Cortex of kidney (tissue), 1 donor: Measurements from ENCODE around the gene PAFAH1B1.
"Not testable (repeated sequence)": the region's sequence is repeated elsewhere in the genome, so short reads cannot be mapped to it uniquely, and the experiment has no call there.

Experiments
- DNase-seq: peaks from one replicate; lab custom pipeline; 2025; lab: John Stamatoyannopoulos, UW

Gene PAFAH1B1

DNA sequence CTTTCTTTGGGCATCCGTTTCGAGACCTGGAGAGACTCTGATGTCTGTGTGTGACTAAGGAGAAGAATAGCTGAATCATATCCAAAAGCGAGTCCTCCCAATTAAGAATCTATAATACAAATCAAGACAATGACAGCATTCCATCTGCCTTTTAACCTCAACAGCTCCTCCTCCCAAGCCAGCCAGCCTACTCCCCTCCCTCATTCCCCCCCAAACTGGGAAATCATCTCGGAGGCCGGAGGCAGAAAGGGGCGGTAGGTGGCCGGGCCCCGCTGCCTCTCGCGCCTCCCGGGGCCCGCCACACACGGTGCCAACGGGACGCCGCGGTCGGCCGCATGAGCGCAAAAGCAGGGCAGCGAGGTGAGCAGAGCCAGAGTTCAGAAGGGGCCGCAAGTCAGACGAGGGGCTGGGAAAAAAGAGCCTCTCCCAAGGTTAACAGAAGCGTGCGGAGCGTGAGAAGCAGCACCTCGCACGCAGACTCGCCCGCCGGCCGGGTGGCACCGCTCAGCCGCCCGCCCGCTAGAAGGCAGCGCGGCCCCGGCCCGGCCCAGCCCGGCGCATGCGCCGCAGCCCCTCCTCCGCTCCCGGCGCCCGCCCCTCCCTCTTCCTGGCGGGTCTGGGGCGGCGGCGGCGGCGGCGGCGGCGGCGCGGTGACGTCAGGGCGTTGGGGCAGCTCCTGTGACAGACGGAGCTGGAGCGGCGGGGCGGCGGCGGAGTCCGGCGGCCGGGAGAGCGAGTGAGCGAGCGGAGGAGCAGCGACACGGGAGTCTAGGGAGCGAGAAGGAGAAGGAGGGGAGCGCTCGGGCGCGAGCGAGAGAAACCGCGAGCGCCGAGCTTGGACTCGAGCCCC is at the start of gene PAFAH1B1:
Gene PAFAH1B1, plus strand, starts transcription at position 684 of the 850 bp plus-strand sequence. CDS start 44,635 bp downstream, outside the sequence.
- DNase-seq: peak; percentile 79

DNA sequence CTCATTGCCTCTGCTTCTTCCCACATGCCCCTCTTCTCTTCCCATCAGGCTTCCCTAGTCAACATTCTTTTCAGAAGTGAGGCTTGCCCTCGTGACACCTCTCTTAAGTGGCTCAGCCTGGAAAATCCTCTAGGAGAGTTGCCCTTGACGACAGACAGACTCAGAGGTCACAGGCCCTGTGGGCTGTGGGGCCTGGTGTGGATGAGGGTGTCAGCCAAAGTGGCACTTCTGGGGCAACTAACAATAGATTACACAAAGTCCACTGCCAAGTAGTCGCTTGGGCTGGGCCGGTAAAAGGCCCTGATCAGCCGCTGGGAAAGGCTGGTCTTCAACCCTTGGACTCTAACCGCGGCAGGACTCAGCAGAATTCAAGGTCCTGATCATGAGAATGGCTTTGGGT is 48.1 kb upstream of the PAFAH1B1 start:
- DNase-seq: no peak

DNA sequence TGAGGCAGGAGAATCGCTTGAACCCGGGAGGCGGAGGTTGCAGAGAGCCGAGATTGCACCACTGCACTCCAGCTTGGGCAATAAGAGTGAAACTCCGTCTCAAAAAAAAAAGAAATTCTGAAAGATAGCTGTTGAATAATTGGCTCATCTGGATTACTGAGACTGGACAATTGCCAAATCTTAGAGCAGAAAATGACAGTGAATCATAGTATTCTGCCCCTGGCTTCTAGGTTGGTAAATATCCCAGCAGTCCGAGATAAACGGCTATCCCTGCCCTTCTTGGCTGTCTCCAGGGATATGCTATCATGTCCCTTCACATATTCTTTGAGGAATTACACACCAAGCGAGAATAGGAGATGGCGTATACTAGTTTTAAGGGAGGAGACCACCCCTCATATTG is 46.3 kb upstream of the PAFAH1B1 start:
- DNase-seq: no peak

DNA sequence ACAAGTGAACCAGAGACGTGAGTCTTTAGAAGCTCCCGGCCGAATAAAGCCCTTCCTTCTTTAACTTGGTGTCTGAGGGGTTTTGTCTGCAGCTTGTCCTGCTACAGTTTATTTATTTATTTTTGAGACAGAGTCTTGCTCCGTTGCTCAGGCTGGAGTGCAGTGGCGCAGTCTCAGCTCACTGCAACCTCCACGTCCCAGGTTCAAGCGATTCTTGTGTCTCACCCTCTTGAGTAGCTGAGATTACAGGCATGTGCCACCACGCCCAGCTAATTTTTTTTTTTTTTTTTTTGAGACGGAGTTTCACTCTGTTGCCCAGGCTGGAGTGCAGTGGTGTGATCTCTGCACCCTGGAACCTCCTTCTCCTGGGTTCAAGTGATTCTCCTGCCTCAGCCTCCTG is 45.4 kb upstream of the PAFAH1B1 start:
- not testable (repeated sequence) for DNase-seq

DNA sequence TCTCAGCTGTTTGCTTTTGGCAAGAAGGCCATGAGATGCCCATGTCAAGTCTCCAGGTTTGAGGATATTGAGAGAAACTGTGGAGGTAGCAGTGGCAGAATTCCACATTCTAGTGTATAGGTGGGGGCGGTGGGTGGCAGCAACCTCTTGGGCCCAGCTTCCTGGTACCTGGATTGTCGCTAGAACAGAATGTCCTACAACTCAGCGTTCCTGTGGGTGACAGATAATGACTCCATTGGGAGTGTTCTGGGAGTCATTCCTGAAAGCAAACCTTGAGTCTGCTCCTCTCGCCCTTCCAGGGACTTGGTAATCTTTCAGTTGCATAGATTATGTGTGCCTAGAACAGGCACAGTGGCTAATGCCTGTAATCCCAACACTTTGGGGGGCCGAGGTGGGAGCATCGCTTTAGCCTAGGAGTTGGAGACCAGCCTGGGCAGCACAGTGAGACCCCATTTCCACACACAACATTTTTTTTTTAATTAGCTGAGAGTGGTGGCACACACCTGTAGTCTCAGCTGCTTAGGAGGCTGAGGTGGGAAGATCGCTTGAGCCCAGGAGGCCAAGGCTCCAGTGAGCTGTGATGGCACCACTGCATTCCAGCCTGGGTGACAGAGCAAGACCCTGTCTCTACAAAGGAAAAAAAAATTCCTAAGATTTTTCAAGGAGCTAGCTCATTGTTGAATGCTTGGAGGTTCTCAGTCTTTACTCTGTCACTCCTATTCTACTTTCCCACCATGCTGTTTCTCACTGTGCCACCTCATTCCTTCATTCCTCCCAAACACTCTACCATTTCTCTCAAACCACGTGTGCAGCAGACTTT is 43.9 kb upstream of the PAFAH1B1 start:
- DNase-seq: no peak

DNA sequence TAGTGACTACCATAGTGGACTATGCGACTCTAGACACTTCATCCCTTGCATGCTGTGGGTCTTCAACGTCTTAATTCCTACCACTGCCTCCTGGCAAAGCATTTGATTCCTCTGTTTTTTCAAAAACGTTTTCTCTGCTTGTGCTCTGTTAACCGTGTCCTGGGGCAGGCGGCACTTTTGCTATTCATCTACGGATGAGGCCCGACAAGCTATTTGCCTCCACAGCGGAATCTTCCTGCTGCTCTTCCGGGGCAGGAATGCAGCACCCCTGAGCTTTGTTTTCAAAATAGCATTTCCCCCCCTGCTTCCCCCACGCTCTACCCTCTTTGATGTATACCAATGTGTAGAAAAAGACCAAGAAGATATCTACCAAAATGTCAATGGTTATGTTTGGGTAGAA is 42.0 kb upstream of the PAFAH1B1 start:
- no peak for DNase-seq

DNA sequence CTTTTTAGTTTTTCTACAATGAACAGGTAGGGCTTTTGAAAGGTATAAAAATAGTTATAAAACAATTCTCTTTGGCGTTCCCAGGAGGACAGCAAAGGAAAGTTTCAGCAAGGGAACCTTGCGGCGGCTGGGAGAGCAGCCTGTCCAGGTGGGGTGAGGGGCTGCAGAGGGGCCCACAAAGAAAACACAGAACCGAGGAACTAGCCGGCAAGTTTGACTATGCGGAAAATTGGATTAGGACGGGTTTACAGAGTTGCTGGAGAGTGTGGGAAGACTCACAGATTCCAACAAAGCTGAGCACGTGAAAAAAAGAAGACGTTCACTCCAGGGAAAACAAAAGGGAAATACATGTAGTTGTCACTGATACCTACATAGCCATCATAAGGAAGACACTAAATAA is 41.5 kb upstream of the PAFAH1B1 start:
- DNase-seq: no peak

DNA sequence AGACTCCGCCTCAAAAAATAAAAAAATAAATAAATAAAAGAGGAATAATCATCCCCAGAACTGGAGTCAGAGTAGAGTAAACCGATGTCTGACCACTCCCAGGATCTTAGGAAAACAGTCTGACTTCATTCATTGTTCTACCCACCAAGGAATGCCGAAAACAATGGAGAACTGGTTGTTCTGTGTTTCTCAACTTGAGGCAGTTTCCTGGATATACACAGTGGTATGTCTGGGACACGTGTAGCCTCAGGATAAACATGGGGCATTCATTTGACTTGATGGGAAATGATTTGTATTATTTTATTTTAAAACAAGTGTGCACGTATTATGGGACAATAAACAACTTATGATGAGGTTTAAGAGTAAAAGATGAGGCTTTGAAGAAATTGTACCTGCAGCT is 32.8 kb upstream of the PAFAH1B1 start:
- DNase-seq: no peak

DNA sequence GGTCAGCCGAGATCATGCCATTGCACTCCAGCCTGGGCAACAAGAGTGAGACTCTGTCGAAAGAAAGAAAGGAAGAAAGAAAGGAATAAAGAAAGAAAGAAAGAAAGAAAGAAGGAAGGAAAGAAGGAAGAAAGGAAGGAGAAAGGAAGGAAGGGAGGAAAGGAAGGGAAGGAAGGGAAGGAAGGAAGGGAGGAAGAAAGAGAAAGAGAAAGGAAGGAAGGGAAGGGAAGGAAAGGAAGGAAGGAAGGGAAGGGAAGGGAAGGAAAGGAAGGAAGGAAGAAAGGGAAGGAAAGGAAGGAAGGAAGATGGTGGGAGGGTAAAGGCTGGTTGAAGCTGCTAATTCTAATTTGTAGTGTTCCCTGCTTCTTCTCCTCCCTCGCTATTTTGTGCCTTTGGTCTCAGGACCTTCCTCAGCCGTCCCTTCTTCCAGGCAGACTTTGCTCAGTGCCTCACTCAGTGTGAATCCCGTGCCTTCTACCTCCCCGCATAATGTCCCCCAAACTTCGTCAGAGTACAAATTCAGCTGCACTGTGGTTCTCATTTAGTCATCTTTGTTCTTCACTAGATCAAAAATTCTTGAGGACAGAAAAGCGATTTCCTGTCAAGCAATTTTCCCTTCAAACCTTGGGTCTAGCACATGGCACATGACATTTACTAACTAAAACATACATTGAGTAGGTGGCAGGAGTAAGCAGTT is 31.1 kb upstream of the PAFAH1B1 start:
- no peak for DNase-seq

DNA sequence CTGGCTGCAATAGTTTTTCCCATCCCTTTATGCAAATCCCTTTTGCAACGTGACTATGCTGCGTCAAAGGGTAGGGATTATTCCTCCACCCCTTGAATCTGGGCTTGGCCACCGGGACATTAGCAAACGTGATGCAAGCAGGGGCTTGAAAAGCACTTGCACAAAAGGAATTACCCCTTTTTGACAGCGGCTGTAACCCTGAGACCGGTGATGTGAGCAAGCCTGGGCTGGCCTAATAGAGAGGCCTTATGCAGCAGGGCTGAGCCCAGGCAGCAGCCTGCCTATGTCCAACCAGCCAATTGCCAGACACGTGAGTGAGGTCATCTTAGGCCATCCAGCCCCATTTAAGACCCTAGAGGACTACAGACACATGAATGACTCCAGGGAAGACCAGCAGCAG is 30.4 kb upstream of the PAFAH1B1 start:
- DNase-seq: no peak

DNA sequence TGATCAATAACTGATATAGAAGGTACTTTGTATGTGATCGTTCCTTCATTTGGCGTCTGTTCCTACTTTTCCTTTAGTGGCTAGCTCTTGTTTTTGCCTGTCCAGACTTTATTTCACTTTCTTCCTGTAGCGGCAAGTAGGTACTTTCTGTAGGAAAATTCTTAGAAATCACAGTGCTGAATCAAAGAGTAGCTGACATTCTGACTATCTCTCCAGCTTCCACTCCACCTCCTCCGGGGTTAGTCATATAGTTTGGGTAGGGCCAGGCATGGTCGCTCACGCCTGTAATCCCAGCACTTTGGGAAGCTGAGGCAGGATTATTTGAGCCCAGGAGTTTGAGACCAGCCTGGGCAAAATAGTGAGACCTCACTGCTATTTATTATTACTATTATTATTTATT is 29.9 kb upstream of the PAFAH1B1 start:
- no peak for DNase-seq

DNA sequence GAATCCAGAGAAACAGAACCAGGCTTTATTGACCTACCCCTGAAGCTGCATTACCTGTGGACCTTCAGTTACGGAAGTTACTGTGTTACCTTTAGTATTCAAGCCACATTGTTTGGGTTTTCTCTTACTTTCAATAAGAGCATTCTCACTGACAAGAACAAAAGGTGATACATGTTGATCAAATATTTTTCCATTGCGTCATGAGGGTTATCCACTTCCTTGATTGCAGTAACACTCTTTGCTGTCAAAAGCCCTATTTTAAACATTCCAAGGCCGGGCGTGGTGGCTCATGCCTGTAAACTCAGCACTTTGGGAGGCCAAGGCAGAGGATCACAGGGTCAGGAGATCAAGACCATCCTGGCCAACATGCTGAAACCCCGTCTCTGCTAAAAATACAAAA is 28.6 kb upstream of the PAFAH1B1 start:
- no peak for DNase-seq

DNA sequence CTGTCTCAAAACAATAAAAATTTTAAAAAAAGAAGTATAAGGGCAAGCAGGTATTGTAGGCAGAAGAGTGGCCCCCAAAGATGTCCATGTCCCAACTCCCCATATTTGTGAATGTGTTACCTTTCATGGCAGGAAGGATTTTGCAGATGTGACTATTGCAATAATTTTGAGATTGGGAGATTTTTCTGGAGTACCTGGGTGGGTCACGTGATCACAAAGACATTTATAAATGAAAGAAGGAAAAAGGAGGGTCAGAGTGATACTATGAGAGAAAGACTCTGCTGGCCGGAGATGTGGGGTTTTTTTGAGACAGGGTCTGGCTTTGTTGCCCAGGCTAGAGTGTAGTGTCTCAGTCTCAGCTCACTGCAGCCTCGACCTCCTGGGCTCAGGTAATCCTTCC is 27.4 kb upstream of the PAFAH1B1 start:
- DNase-seq: no peak

DNA sequence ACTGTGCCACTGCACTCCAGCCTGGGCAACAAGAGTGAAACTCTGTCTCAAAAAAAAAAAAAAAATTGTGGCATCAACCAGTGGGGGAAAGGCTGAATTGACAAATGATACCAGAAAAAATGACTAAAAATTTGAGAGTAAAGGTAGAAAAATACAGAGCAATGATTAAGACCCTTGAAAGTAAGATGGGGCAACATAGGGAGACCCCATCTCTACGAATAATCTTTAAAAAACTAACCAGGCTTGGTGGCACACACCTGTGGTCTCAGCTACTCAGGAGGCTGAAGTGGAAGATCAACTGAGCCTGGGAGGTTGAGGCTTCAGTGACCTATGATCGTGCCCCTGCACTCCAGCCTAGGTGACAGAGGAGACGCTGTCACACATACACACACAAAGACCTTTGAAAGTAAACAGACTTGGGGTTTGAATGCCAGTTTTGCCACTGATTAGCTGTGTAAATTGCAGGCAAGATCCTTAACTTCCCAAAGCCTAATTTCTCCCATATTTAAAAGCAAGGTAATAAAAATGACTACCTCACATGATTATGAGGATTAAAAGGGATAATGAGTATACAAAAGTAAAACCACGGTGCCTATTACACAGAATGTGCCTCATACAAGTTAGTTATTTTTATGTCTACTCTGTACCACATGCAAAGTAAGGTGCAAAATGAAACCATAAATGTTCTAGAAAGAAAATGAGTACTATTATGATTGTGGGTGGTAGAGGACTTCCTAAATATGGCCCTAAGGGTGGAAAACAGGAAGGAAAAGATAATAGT is 21.7 kb upstream of the PAFAH1B1 start:
- DNase-seq: no peak

DNA sequence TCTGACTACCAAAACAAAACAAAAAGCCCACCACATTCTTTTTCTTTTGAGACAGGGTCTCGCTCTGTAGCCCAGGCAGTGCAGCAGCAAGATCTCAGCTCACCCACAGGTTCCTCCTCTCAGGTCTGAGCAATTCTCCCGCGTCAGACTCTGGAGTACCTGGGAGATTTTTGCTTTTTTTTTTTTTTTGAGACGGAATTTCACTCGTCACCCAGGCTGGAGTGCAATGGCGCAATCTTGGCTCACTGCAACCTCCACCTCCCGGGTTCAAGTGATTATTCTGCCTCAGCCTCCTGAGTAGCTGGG is 21.2 kb upstream of the PAFAH1B1 start:
- DNase-seq: not testable (repeated sequence)

DNA sequence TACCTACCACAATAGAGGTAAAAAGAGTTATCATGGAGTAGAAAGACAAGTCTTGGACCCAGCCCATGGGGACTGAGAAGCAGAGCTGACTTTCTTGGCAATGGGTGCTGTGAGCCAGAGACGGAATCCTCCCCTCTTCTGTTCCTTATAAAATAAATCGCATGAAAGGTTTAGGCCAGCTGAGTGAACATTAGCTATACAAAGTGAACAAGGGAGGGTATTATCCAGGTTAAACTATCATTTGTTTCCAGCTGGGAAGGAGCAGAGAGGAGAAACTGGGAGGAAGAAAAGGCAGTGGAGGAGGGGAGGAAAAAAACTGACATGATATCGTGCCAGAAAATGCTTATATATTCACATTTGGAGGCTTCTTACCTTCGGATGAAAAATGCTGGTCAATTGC is 13.3 kb upstream of the PAFAH1B1 start:
- no peak for DNase-seq

DNA sequence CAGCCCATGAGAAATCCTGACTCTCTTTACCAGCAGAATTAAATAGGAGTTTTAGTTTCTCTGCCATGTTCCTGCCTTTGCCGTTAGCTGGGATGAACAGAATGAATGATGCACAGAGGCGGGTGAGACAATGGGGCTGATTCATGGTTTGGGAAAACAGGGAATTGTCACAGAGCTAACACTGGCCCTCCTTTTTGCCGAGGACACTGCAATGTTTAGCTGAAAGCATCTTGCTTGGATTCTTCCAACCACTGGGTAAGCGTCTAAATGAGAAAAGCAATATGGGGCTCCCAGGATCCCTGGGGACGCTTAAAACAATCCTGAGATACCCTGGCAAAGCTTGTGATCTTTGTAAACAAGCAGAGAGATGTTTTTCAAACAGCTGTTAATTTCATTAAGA is 12.8 kb upstream of the PAFAH1B1 start:
- DNase-seq: no peak

DNA sequence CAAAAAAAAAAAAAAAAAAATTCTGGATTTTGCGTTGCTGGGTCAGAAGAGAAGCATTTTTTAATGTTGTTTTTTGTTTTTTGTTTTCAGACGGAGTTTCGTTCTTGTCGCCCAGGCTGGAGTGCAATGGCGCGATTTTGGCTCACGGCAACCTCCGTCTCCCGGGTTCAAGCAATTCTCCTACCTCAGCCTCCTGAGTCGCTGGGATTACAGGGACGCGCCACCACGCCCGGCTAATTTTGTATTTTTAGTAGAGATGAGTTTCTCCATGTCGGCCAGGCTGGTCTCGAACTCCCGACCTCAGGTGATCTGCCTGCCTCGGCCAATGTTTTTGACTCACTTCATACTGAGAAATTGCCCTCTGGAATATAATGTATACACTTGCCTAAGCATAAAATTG is 11.0 kb upstream of the PAFAH1B1 start:
- DNase-seq: no peak

DNA sequence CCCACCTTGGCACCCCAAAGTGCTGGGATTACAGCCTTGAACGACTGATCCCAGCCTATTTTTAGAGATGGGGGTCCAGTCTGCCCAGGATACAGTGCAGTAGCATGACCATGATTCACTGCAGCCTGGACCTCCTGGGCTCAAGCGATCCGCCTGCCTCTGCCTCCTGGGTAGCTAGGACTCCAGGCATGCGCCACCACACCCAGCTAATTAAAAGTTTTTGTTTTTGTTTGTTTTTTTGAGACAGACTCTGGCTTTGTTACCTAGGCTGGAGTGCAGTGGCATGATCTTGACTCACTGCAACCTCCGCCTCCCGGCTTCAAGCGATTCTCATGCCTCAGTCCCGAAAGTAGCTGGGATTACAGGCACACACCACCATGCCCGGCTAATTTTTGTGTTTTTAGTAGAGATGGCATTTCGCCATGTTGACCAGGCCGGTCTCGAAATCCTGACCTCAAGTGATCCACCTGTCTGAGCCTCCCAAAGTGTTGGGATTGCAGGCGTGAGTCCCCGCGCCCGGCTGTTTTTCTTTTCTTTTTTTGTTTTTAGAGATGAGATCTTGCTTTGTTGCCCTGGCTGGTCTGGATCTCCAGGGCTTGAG is 2.3 kb upstream of the PAFAH1B1 start:
- no peak for DNase-seq

DNA sequence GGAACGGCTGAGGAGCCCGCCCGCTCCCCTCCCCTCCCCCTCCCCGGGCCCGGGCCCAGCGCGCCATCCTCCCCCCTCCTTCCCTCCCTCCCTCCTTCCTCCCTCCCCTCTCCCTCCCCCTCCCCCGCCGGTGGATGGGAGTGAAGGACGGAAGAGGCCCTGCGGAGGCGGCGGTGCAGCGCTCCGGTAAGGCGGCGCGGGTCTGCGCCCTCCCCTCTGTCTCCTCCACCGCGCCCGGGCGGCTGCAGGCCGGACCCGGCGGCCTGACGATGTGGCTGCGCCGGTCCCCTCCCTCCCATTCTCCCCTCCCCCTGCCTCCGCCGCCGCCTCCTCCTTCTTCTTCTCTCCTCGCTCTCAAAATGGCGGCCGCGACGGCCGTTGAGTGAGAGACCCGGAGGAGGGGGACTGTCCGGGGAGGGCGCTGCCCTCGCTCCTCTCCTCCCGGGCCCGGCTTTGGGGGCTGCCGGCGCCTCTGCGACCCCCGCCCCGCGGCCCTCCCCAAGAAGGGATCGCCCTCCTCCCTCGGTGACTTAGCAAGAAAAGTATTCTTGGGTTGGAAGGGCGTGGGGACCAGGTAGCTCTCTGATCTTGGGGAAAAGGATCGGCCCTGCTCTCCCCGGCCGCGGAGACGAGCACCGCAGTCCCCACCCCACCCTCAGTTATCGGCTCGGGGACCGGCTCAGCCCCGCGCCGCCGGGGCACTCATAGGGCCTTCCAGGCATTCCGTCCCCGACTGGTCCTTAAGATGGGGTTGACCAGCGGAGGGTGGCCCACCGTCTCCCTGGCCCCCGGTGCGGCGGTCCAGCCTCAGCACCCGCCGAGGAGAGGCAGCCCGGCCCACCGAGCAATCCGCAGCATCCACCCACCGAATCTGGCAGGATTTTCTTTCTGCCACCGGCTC is 617 bp downstream of the PAFAH1B1 start:
- DNase-seq: no peak
